ENCODE data around the gene INTS4. TPM values are rescaled to one million over a fixed set of nuclear protein-coding genes. Genes with fewer than 3 reads are reported as not detected.
"Not testable (repeated sequence)": the region's sequence is repeated elsewhere in the genome, so short reads cannot be mapped to it uniquely, and the experiment has no call there.

Gene INTS4
- total RNA-seq, 4 donors from 2014 or later = 31.9 to 53.8 (median 43.7) TPM

DNA sequence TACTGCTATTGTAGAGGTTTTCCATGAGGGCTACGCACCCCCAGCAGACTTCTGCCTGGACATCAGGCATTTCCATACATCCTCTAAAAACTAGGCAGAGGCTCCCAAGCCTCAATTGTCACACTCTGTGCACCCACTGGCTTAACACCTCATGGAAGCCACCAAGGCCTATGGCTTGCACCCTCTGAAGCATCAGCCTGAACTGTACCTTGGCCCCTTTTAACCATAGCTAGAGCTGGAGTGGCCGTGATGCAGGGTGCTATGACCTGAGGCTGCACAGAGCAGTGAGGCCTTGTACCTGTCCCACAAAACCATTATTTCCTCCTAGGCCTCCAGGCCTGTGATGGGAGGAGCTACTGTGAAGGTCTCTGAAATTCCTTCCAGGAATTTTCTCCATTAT, 139.6 kb downstream of the INTS4 start:
- Histone ChIP-seq H3K36me3 (peaks cover 0 to 5% of the 10 kb centered on the region in 2 donors), H3K4me1 (no peaks in the 10 kb centered on the region), H3K27me3 (no peaks in the 10 kb centered on the region), H3K4me3 (replicated peaks in 1 of 3) (no peak overlapping the region), H3K9me3 (no peaks in the 10 kb centered on the region), H3K27ac (no peak overlapping the region)
- TF ChIP-seq CTCF (IDR thresholded peaks at IDR 0.05) (no peak), POLR2A (IDR thresholded peaks at IDR 0.05) (no peak)
- 85 to 96% methylated on average over 2 of the region's 2 CpGs for WGBS, 2 donors
- intact Hi-C loops (cut with DNase I) = no loop called here
- DNase-seq = no peak

DNA sequence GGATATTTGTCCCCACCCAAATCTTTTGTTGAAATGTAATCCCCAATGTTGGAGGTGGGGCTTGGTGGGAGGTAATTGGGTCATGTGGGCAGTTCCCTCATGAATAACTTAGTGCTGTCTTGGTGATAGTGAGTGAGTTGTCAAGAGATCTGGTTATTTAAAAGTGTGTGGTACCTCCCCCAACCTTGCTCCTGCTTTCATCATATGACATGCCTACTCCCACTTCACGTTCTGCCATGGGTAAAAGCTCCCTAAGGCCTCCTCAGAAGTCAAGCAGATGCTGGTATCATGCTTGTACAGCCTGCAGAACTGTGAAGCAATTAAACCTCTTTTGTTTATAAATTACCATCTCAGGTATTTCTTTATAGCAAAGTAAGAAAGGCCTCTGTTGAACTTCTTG, 143.0 kb downstream of the INTS4 start:
- H3K27me3 ChIP-seq = no peaks in the 10 kb centered on the region
- TF ChIP-seq CTCF (IDR thresholded peaks at IDR 0.05) (no peak), POLR2A (IDR thresholded peaks at IDR 0.05) (no peak)
- intact Hi-C loops (cut with DNase I) = no loop called here
- peaks cover 0 to 5% of the 10 kb centered on the region in 2 donors for H3K36me3 ChIP-seq
- no peaks in the 10 kb centered on the region for H3K4me1 ChIP-seq
- H3K27ac ChIP-seq = no peak overlapping the region
- DNase-seq = no peak
- no peak overlapping the region for H3K4me3 ChIP-seq (replicated peaks in 1 of 3)
- WGBS, 2 donors = 77 to 86% methylated on average over 1 of the region's 1 CpG
- H3K9me3 ChIP-seq = no peaks in the 10 kb centered on the region

DNA sequence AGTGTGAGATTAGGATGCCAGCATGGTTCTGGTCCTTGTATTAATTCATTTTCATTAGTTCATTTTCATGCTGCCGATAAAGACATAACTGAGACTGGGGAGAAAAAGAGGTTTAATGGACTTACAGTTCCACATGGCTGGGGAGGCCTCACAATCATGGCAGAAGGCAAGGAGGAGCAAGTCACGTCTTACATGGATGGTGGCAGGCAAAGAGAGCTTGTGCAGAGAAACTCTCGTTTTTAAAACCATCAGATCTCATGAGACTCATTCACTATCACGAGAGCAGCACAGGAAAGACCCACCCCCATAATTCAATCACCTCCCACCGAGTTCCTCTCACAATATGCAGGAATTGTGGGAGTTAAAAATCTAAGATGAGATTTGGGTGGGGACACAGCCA, 150.8 kb downstream of the INTS4 start:
- H3K27ac ChIP-seq; H3K27me3 ChIP-seq; H3K9me3 ChIP-seq; H3K4me1 ChIP-seq; H3K4me3 ChIP-seq (replicated peaks in 1 of 3); DNase-seq; intact Hi-C loops (cut with DNase I): not testable (repeated sequence)
- 92 to 95% methylated on average over 5 of the region's 5 CpGs for WGBS, 2 donors
- peaks cover 7 to 13% of the 10 kb centered on the region in 2 donors for H3K36me3 ChIP-seq

GRCh38 chr11:77842441-77843121, 151.9 kb downstream of the INTS4 start:
- 83 to 84% methylated on average over 1 of the region's 1 CpG for WGBS, 2 donors

GRCh38 chr11:77833302-77833701, 161.2 kb downstream of the INTS4 start:
- Histone ChIP-seq H3K4me1 (no peaks in the 10 kb centered on the region), H3K27me3 (no peaks in the 10 kb centered on the region), H3K4me3 (replicated peaks in 1 of 3) (no peak overlapping the region), H3K36me3 (no peaks in the 10 kb centered on the region), H3K9me3 (no peaks in the 10 kb centered on the region), H3K27ac (no peak overlapping the region)
- 96 to 97% methylated on average over 4 of the region's 4 CpGs for WGBS, 2 donors
- no peak for DNase-seq
- intact Hi-C loops (cut with DNase I) = no loop called here
- TF ChIP-seq POLR2A (IDR thresholded peaks at IDR 0.05) = no peak

More at GRCh38 chr11:77842441-77843121, 151.9 kb downstream of the INTS4 start:
- intact Hi-C loops (cut with DNase I) = no loop called here
- H3K9me3 ChIP-seq = no peaks in the 10 kb centered on the region
- no peaks in the 10 kb centered on the region for H3K4me1 ChIP-seq
- peaks cover 7 to 13% of the 10 kb centered on the region in 2 donors for H3K36me3 ChIP-seq
- TF ChIP-seq CTCF (IDR thresholded peaks at IDR 0.05) = no peak
- no peak for TF ChIP-seq POLR2A (IDR thresholded peaks at IDR 0.05)
- H3K4me3 ChIP-seq (replicated peaks in 1 of 3) = no peak overlapping the region
- no peaks in the 10 kb centered on the region for H3K27me3 ChIP-seq
- no peak overlapping the region for H3K27ac ChIP-seq
- no peak for DNase-seq

GRCh38 chr11:77828926-77829325, 165.5 kb downstream of the INTS4 start:
- Histone ChIP-seq H3K27ac (no peak overlapping the region), H3K4me1 (peaks cover 0 to 3% of the 10 kb centered on the region in 2 donors), H3K9me3 (no peaks in the 10 kb centered on the region), H3K36me3 (no peaks in the 10 kb centered on the region), H3K4me3 (replicated peaks in 1 of 3) (no peak overlapping the region), H3K27me3 (no peaks in the 10 kb centered on the region)
- intact Hi-C loops (cut with DNase I) = no loop called here
- no peak for DNase-seq
- TF ChIP-seq CTCF (IDR thresholded peaks at IDR 0.05) = no peak
- WGBS, 2 donors = 97 to 99% methylated on average over 2 of the region's 2 CpGs

Small RNA genes lying within 50 kb of the gene (small RNA-seq; reads per million reads assigned to genes)
- not detected for gene AP002812.4

Other genes starting within 250 kb of the INTS4 start
- gene RSF1, start 173.9 kb downstream of the INTS4 start, total RNA-seq = 10 to 100 TPM; 55.0 to 88.8 (median 65.8) TPM
- gene AAMDC, start 173.5 kb downstream of the INTS4 start, total RNA-seq = 10 to 100 TPM; 33.6 to 60.5 (median 39.0) TPM
- 10 to 100 TPM; 11.6 to 23.7 (median 14.4) TPM for gene KCTD14, start 28.6 kb upstream of the INTS4 start, total RNA-seq
- gene THRSP, start 69.2 kb upstream of the INTS4 start, total RNA-seq = 1 to 10 TPM in 2 of 4 donors, under 1 TPM in 1, not detected in 1; 0.67 to 7.2 (median 2.8) TPM
- 100 to 1,000 TPM; 205 to 342 (median 228) TPM for gene NDUFC2, start 85.2 kb upstream of the INTS4 start, total RNA-seq
- 10 to 100 TPM; 49.6 to 86.7 (median 52.5) TPM for gene ALG8, start 145.0 kb upstream of the INTS4 start, total RNA-seq
- gene KCTD21, start 194.0 kb upstream of the INTS4 start, total RNA-seq = 10 to 100 TPM; 16.6 to 23.4 (median 17.0) TPM
- gene USP35, start 194.3 kb upstream of the INTS4 start, total RNA-seq = 10 to 100 TPM; 13.5 to 18.1 (median 14.3) TPM

Data from thyroid gland (tissue), 4 donors.